ENCODE data around the gene SPOP.

- TF ChIP-seq, protein P1, sequence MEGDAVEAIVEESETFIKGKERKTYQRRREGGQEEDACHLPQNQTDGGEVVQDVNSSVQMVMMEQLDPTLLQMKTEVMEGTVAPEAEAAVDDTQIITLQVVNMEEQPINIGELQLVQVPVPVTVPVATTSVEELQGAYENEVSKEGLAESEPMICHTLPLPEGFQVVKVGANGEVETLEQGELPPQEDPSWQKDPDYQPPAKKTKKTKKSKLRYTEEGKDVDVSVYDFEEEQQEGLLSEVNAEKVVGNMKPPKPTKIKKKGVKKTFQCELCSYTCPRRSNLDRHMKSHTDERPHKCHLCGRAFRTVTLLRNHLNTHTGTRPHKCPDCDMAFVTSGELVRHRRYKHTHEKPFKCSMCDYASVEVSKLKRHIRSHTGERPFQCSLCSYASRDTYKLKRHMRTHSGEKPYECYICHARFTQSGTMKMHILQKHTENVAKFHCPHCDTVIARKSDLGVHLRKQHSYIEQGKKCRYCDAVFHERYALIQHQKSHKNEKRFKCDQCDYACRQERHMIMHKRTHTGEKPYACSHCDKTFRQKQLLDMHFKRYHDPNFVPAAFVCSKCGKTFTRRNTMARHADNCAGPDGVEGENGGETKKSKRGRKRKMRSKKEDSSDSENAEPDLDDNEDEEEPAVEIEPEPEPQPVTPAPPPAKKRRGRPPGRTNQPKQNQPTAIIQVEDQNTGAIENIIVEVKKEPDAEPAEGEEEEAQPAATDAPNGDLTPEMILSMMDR (conservative IDR thresholded peaks at IDR 0.05 in 1 of 2, IDR thresholded peaks at IDR 0.05 in 1 of 2; ENCODE audit: low read depth in 1 of 2, low read length in 2 of 2): no peak
- no peak for TF ChIP-seq EZH2 (IDR thresholded peaks at IDR 0.05; ENCODE audit: low read length, missing control alignments)
These were observed 97.7 kb downstream of the SPOP start for GRCh38 chr17:49580055-49580721.
